ENCODE results near the gene DNAJC6. TPM values are rescaled to one million over a fixed set of nuclear protein-coding genes. Genes with fewer than 3 reads are reported as not detected.

DNAJC6 gene
- total and polyA plus RNA-seq, 2 of the 13 experiments (the other 11 are each of a cell fraction or from before 2014, with no cell fraction given), result 1.0 to 1.6 TPM

GRCh38 chr1:65310078-65310587 lies 790 bp downstream of the DNAJC6 start (continued):
- TF ChIP-seq ZNF597 (CRISPR knock-in tag; IDR thresholded peaks at IDR 0.05), result no peak

- ATAC-seq (no peak), FAIRE-seq (no peak)
- intact Hi-C loops (cut with micrococcal nuclease; ENCODE audit: unreplicated experiment), result no loop called here
Measured at GRCh38 chr1:65311760-65312159, 2.4 kb downstream of the DNAJC6 start.

GRCh38 chr1:65316233-65316632 lies 6.9 kb downstream of the DNAJC6 start:
- FAIRE-seq (no peak), ATAC-seq (no peak), DNase-seq (ENCODE audit: low spot score) (no peak)
- no TSS peak for BruUV-seq (replicated peaks)
- TF ChIP-seq ETV6 (CRISPR knock-in tag; conservative IDR thresholded peaks at IDR 0.05), result no peak
- no peak for TF ChIP-seq PAF1 (CRISPR knock-in tag; IDR thresholded peaks at IDR 0.05)
- no peak for TF ChIP-seq ZNF207 (IDR thresholded peaks at IDR 0.05; ENCODE audit: borderline replicate concordance)
- TF ChIP-seq CREB1 (IDR thresholded peaks at IDR 0.05), result no peak
- TF ChIP-seq CREB1 (CRISPR knock-in tag; IDR thresholded peaks at IDR 0.05), result no peak
- no peak for TF ChIP-seq ZNF569 (CRISPR knock-in tag; IDR thresholded peaks at IDR 0.05; ENCODE audit: borderline replicate concordance)
- no peaks in the 10 kb centered on the region for H3K36me3 ChIP-seq (replicated peaks in 1 of 2; ENCODE audit: control insufficient read depth in 1 of 2, insufficient read depth in 2 of 2, low read length in 2 of 2)
- in situ Hi-C loops (cut with HindIII; ENCODE audit: extremely low pct_ligation_motif_present, low pct_unique_long_range_greater_than_20kb), result no loop called here
- no peak overlapping the region for H3K4me3 ChIP-seq (replicated peaks in 1 of 3; ENCODE audit: insufficient read depth in 1 of 3, low read depth in 2 of 3, low read length in 3 of 3)
- no peaks in the 10 kb centered on the region for H3K27me3 ChIP-seq (ENCODE audit: control insufficient read depth in 1 of 2, insufficient read depth in 2 of 2, low read length in 2 of 2)
- H3K27ac ChIP-seq (ENCODE audit: extremely low read length, insufficient read depth, low read length), result no peak overlapping the region
- H3K4me1 ChIP-seq (ENCODE audit: insufficient read depth, low read length), result no peaks in the 10 kb centered on the region
- H3K4me2 ChIP-seq (ENCODE audit: low read depth, low read length), result no peak overlapping the region
- 86% methylated on average over 2 of the region's 2 CpGs for WGBS (ENCODE audit: low lambda C conversion rate)
- no peaks in the 10 kb centered on the region for H4K20me1 ChIP-seq (ENCODE audit: insufficient read depth, low read length)
- POLR2A ChIA-PET, result no interaction called here
- no peaks in the 10 kb centered on the region for H3K79me2 ChIP-seq (ENCODE audit: insufficient read depth, low read length)
- no peak overlapping the region for H3K9ac ChIP-seq (ENCODE audit: insufficient read depth, low read depth, low read length)
- intact Hi-C loops (cut with micrococcal nuclease; ENCODE audit: unreplicated experiment), result no loop called here
- no peak overlapping the region for H2AFZ ChIP-seq (ENCODE audit: low read length)
- H3K9me3 ChIP-seq (ENCODE audit: low read length), result no peaks in the 10 kb centered on the region
- CTCF ChIA-PET (ENCODE audit: low intra/inter-chr PET ratio, low total read pairs), result no interaction called here

More at GRCh38 chr1:65311760-65312159, 2.4 kb downstream of the DNAJC6 start:
- no peaks in the 10 kb centered on the region for H3K9me3 ChIP-seq (ENCODE audit: low read length)
- no peak overlapping the region for H3K9ac ChIP-seq (ENCODE audit: insufficient read depth, low read depth, low read length)
- no TSS peak for BruUV-seq (replicated peaks)
- in situ Hi-C loops (cut with HindIII; ENCODE audit: extremely low pct_ligation_motif_present, low pct_unique_long_range_greater_than_20kb), result no loop called here
- no peak overlapping the region for H3K4me2 ChIP-seq (ENCODE audit: low read depth, low read length)
- H3K79me2 ChIP-seq (ENCODE audit: insufficient read depth, low read length), result no peaks in the 10 kb centered on the region
- peaks cover 4% of the 10 kb centered on the region; the same call in 1 of the 2 replicates for H4K20me1 ChIP-seq (ENCODE audit: insufficient read depth, low read length)
- 0 out of 5 replicates have a peak, but pooled peaks cover 0 to 4% of the 10 kb centered on the region in 2 experiments for H3K27me3 ChIP-seq (ENCODE audit: control insufficient read depth in 1 of 2, insufficient read depth in 2 of 2, low read length in 2 of 2)
- H2AFZ ChIP-seq (ENCODE audit: low read length), result no peak overlapping the region
- no peak for DNase-seq (ENCODE audit: low spot score)
- no peak for TF ChIP-seq ZNF550 (CRISPR knock-in tag; IDR thresholded peaks at IDR 0.05; ENCODE audit: borderline replicate concordance)
- no peak for TF ChIP-seq ZNF709 (CRISPR knock-in tag; IDR thresholded peaks at IDR 0.05)
- no peak for TF ChIP-seq RAD21 (CRISPR knock-in tag; IDR thresholded peaks at IDR 0.05)
- no peak for TF ChIP-seq ELF1 (CRISPR knock-in tag; IDR thresholded peaks at IDR 0.05)
- TF ChIP-seq KDM3A (CRISPR knock-in tag; IDR thresholded peaks at IDR 0.05; ENCODE audit: low read depth), result no peak
- no peak for TF ChIP-seq ZNF205 (CRISPR knock-in tag; IDR thresholded peaks at IDR 0.05)
- ChIA-PET POLR2A (no interaction called here), CTCF (ENCODE audit: low intra/inter-chr PET ratio, low total read pairs) (no interaction called here)
- H3K36me3 ChIP-seq (replicated peaks in 1 of 2; ENCODE audit: control insufficient read depth in 1 of 2, insufficient read depth in 2 of 2, low read length in 2 of 2), result no peaks in the 10 kb centered on the region
- peaks cover 19% of the 10 kb centered on the region for H3K4me1 ChIP-seq (ENCODE audit: insufficient read depth, low read length)
- no peak overlapping the region for H3K4me3 ChIP-seq (replicated peaks in 1 of 3; ENCODE audit: insufficient read depth in 1 of 3, low read depth in 2 of 3, low read length in 3 of 3)
- no peak overlapping the region for H3K27ac ChIP-seq (ENCODE audit: extremely low read length, insufficient read depth, low read length)
